Measurements from ENCODE around the gene PTPN5.
"Not testable (repeated sequence)": the region's sequence is repeated elsewhere in the genome, so short reads cannot be mapped to it uniquely, and the experiment has no call there.

PTPN5 gene

GRCh38 chr11:18791207-18791968 lies at the start of gene PTPN5:
Gene PTPN5 (minus strand): TSS chr11:18791798. CDS start chr11:18771958, 19,840 bp downstream.
- no peak for DNase-seq (ENCODE audit: low read depth)

GRCh38 chr11:18836417-18836816 lies 44.8 kb upstream of the PTPN5 start:
- DNase-seq (ENCODE audit: low read depth), result no peak

- DNase-seq (ENCODE audit: low read depth), result no peak
Observed at GRCh38 chr11:18834754-18835466, 43.3 kb upstream of the PTPN5 start.

GRCh38 chr11:18820160-18820559 lies 28.6 kb upstream of the PTPN5 start:
- not testable (repeated sequence) for DNase-seq (ENCODE audit: low read depth)

GRCh38 chr11:18804199-18804999 lies 12.8 kb upstream of the PTPN5 start:
- DNase-seq (ENCODE audit: low read depth), result no peak

GRCh38 chr11:18802381-18803257 lies 11.0 kb upstream of the PTPN5 start:
- DNase-seq (ENCODE audit: low read depth), result peak; percentile 13

GRCh38 chr11:18798799-18799469 lies 7.3 kb upstream of the PTPN5 start:
- DNase-seq (ENCODE audit: low read depth), result no peak

- no peak for DNase-seq (ENCODE audit: low read depth)
Observed at GRCh38 chr11:18794956-18795355, 3.4 kb upstream of the PTPN5 start.

- no peak for DNase-seq (ENCODE audit: low read depth)
Observed at GRCh38 chr11:18792827-18793226, 1.2 kb upstream of the PTPN5 start.

GRCh38 chr11:18791969-18792628 lies 501 bp upstream of the PTPN5 start:
- DNase-seq (ENCODE audit: low read depth), result no peak

GRCh38 chr11:18790883-18791206 lies 753 bp downstream of the PTPN5 start:
- DNase-seq (ENCODE audit: low read depth), result no peak

GRCh38 chr11:18789942-18790341 lies 1.7 kb downstream of the PTPN5 start:
- DNase-seq (ENCODE audit: low read depth), result no peak

- DNase-seq (ENCODE audit: low read depth), result no peak
Observed at GRCh38 chr11:18785411-18785810, 6.2 kb downstream of the PTPN5 start.

- no peak for DNase-seq (ENCODE audit: low read depth)
Observed at GRCh38 chr11:18780896-18781295, 10.7 kb downstream of the PTPN5 start.

- no peak for DNase-seq (ENCODE audit: low read depth)
Observed at GRCh38 chr11:18780329-18780728, 11.3 kb downstream of the PTPN5 start.

GRCh38 chr11:18778468-18778867 lies 13.1 kb downstream of the PTPN5 start:
- no peak for DNase-seq (ENCODE audit: low read depth)

GRCh38 chr11:18776324-18776723 lies 15.3 kb downstream of the PTPN5 start:
- no peak for DNase-seq (ENCODE audit: low read depth)

GRCh38 chr11:18775492-18776292 lies 15.9 kb downstream of the PTPN5 start:
- DNase-seq (ENCODE audit: low read depth), result peak; percentile 6

GRCh38 chr11:18774801-18775200 lies 16.8 kb downstream of the PTPN5 start:
- no peak for DNase-seq (ENCODE audit: low read depth)

- no peak for DNase-seq (ENCODE audit: low read depth)
Observed at GRCh38 chr11:18773681-18774080, 17.9 kb downstream of the PTPN5 start.

Measured in stimulated activated CD4-positive, alpha-beta T cell treated with anti-CD3 and anti-CD28 coated beads, Interleukin-2, amount 100 ng/mL, for 4 hours (primary cell).